ENCODE results near the gene PLD4. TPM values are rescaled to one million over a fixed set of nuclear protein-coding genes. Genes with fewer than 3 reads are reported as not detected.
"Not testable (repeated sequence)": the region's sequence is repeated elsewhere in the genome, so short reads cannot be mapped to it uniquely, and the experiment has no call there.

PLD4 gene
- total RNA-seq, 2 donors from 2014 or later, result 1.2 TPM; not detected in 1

- intact Hi-C loops (cut with DNase I), result no loop called here
- no peak for DNase-seq
- no peak overlapping the region for H3K9ac ChIP-seq (ENCODE audit: low read depth in 2 of 2, low read length in 2 of 2)
- no peaks in the 10 kb centered on the region for H3K4me1 ChIP-seq
- no peak overlapping the region for H3K27ac ChIP-seq
- H3K4me3 ChIP-seq, result no peak overlapping the region
- no peak for TF ChIP-seq CTCF (IDR thresholded peaks at IDR 0.05)
- H3K27me3 ChIP-seq, result no peaks in the 10 kb centered on the region
- peaks cover 9% of the 10 kb centered on the region for H3K36me3 ChIP-seq
- H3K9me3 ChIP-seq, result no peaks in the 10 kb centered on the region
These were observed 43.2 kb upstream of the PLD4 start for GRCh38 chr14:104881369-104881979.

GRCh38 chr14:104882325-104882973, 42.2 kb upstream of the PLD4 start:
- Histone ChIP-seq H3K27me3 (no peaks in the 10 kb centered on the region), H3K4me3 (no peak overlapping the region), H3K4me1 (no peaks in the 10 kb centered on the region), H3K36me3 (peaks cover 9% of the 10 kb centered on the region), H3K27ac (no peak overlapping the region), H3K9ac (ENCODE audit: low read depth in 2 of 2, low read length in 2 of 2) (no peak overlapping the region), H3K9me3 (no peaks in the 10 kb centered on the region)
- TF ChIP-seq CTCF (IDR thresholded peaks at IDR 0.05), result no peak
- DNase-seq, result peak; percentile 83
- intact Hi-C loops (cut with DNase I), result no loop called here

- Histone ChIP-seq H3K27ac (no peak overlapping the region), H3K27me3 (no peaks in the 10 kb centered on the region), H3K4me3 (no peak overlapping the region), H3K36me3 (peaks cover 7% of the 10 kb centered on the region), H3K9me3 (no peaks in the 10 kb centered on the region), H3K9ac (ENCODE audit: low read depth in 2 of 2, low read length in 2 of 2) (no peak overlapping the region), H3K4me1 (no peaks in the 10 kb centered on the region)
- no peak for DNase-seq
- intact Hi-C loops (cut with DNase I), result no loop called here
- no peak for TF ChIP-seq CTCF (IDR thresholded peaks at IDR 0.05)
These were observed 41.6 kb upstream of the PLD4 start for GRCh38 chr14:104882991-104883660.

GRCh38 chr14:104883681-104884361, 40.9 kb upstream of the PLD4 start:
- H3K27me3 ChIP-seq, result no peaks in the 10 kb centered on the region
- H3K4me1 ChIP-seq, result no peaks in the 10 kb centered on the region
- no peak overlapping the region for H3K4me3 ChIP-seq
- intact Hi-C loops (cut with DNase I), result no loop called here
- H3K36me3 ChIP-seq, result peaks cover 3% of the 10 kb centered on the region
- no peak overlapping the region for H3K9ac ChIP-seq (ENCODE audit: low read depth in 2 of 2, low read length in 2 of 2)
- H3K9me3 ChIP-seq, result no peaks in the 10 kb centered on the region
- DNase-seq, result no peak
- no peak overlapping the region for H3K27ac ChIP-seq
- TF ChIP-seq CTCF (IDR thresholded peaks at IDR 0.05), result no peak

GRCh38 chr14:104884381-104884780, 40.3 kb upstream of the PLD4 start:
- H3K36me3 ChIP-seq; intact Hi-C loops (cut with DNase I); H3K9me3 ChIP-seq; H3K4me3 ChIP-seq; H3K4me1 ChIP-seq; H3K27ac ChIP-seq; H3K27me3 ChIP-seq; H3K9ac ChIP-seq (ENCODE audit: low read depth in 2 of 2, low read length in 2 of 2); DNase-seq: not testable (repeated sequence)

All from colonic mucosa (tissue), 4 donors.